Smooth muscle cell (in vitro differentiated cells): ENCODE results near the gene CAMK2A. TPM values are rescaled to one million over a fixed set of nuclear protein-coding genes. Genes with fewer than 3 reads are reported as not detected.
A peak's percentile ranks its signal among the peaks of the same experiment; 100 is the strongest.

Experiments
- DNase-seq: peaks from one replicate; lab custom pipeline; 2025; ENCODE audit not compliant: unreplicated experiment; lab: John Stamatoyannopoulos, UW
- H2AFZ ChIP-seq: fragments of 200-600 bp; sonication (generic); 2 replicates; pipeline ENCODE4 v1.6.0; 2016; ENCODE audit warnings: antibody characterized with exemption, low read depth, mild to moderate bottlenecking
- H3F3A ChIP-seq: fragments of 200-600 bp; sonication (generic); 2 replicates; pipeline ENCODE4 v1.6.0; 2017; ENCODE audit warnings: antibody characterized with exemption, low read depth
- H3K27ac ChIP-seq: fragments of 200-600 bp; sonication (generic); 2 replicates; pipeline ENCODE4 v1.5.1; 2016; ENCODE audit warnings: low read depth, mild to moderate bottlenecking
- H3K27me3 ChIP-seq: fragments of 200-600 bp; sonication (generic); 2 replicates; pipeline ENCODE4 v1.6.1; 2016; ENCODE audit warnings: low read depth, mild to moderate bottlenecking
- H3K36me3 ChIP-seq: fragments of 200-600 bp; sonication (generic); 2 replicates; pipeline ENCODE4 v1.5.1; 2016; ENCODE audit warnings: low read depth
- H3K4me1 ChIP-seq: fragments of 200-600 bp; sonication (generic); 2 replicates; pipeline ENCODE4 v1.5.1; 2016; ENCODE audit warnings: low read depth
- H3K4me2 ChIP-seq: fragments of 200-600 bp; sonication (generic); 2 replicates; pipeline ENCODE4 v1.6.0; 2016; ENCODE audit warnings: mild to moderate bottlenecking
- H3K4me3 ChIP-seq: fragments of 200-600 bp; sonication (generic); 2 replicates; pipeline ENCODE4 v1.5.1; 2016; ENCODE audit warnings: mild to moderate bottlenecking
- H3K79me2 ChIP-seq: fragments of 200-600 bp; sonication (generic); 2 replicates; pipeline ENCODE4 v1.6.0; 2016; ENCODE audit warnings: low read depth, mild to moderate bottlenecking
- H3K9ac ChIP-seq: fragments of 200-600 bp; sonication (generic); 2 replicates; pipeline ENCODE4 v1.6.0; 2016; ENCODE audit warnings: low read depth
- H3K9me3 ChIP-seq: fragments of 200-600 bp; sonication (generic); replicated peaks from 2 replicates; pipeline ENCODE4 v1.5.1; 2016; ENCODE audit warnings: low read depth
- H4K20me1 ChIP-seq: fragments of 200-600 bp; sonication (generic); 2 replicates; pipeline ENCODE4 v1.6.0; 2016; ENCODE audit warnings: low read depth
- CTCF ChIP-seq: fragments of 200-600 bp; sonication (generic); IDR thresholded peaks from 2 replicates; pipeline ENCODE4 v1.5.1; 2017; ENCODE audit warnings: borderline replicate concordance, mild to moderate bottlenecking, antibody characterized with exemption; ENCODE audit not compliant: insufficient read depth, poor library complexity, severe bottlenecking
- whole genome bisulfite sequencing: methylation state at CpG from one replicate; pipeline ENCODE4 v1.1.7; 2016; ENCODE audit warnings: low lambda C conversion rate; 5-methylcytosine and 5-hydroxymethylcytosine counted together
- polyA plus RNA-seq: library from polyadenylated mRNA; unstranded; fragments of >200 nt; fragmentation: Nextera tagmentation; extraction: Ambion mirVana; gene quantifications from 2 replicates; pipeline ENCODE4 v1.2.1, GENCODE V29; 2016
- total RNA-seq: library from RNA; depleted of rRNA; stranded (reverse); fragments of >200 nt; gene quantifications from 2 replicates; pipeline ENCODE4 v1.2.3, GENCODE V29; 2014

Gene CAMK2A
- total and polyA plus RNA-seq, 2 experiments from 2014 or later = 0.83 to 1.6 TPM

- Histone ChIP-seq H3K79me2 (no peaks in the 10 kb centered on the region), H3F3A (no peaks in the 10 kb centered on the region), H3K36me3 (no peaks in the 10 kb centered on the region), H3K27ac (no peak overlapping the region), H3K4me3 (no peak overlapping the region), H4K20me1 (no peaks in the 10 kb centered on the region), H3K9me3 (no peaks in the 10 kb centered on the region), H2AFZ (no peak overlapping the region), H3K4me1 (no peaks in the 10 kb centered on the region), H3K4me2 (peak overlapping the region; percentile 14), H3K9ac (no peak overlapping the region), H3K27me3 (no peaks in the 10 kb centered on the region)
- 75% methylated on average over 11 of the region's 11 CpGs for WGBS
- TF ChIP-seq CTCF = no peak
- DNase-seq = no peak
Measured at GRCh38 chr5:150263801-150264621, 25.6 kb downstream of the CAMK2A start.

GRCh38 chr5:150263375-150263775 is 26.2 kb downstream of the CAMK2A start:
- H3K4me2 ChIP-seq = peak overlapping the region; percentile 14
- no peaks in the 10 kb centered on the region for H3K4me1 ChIP-seq
- H3F3A ChIP-seq = no peaks in the 10 kb centered on the region
- TF ChIP-seq CTCF = no peak
- H4K20me1 ChIP-seq = no peaks in the 10 kb centered on the region
- no peaks in the 10 kb centered on the region for H3K36me3 ChIP-seq
- no peak for DNase-seq
- H3K27me3 ChIP-seq = no peaks in the 10 kb centered on the region
- H3K27ac ChIP-seq = no peak overlapping the region
- H3K4me3 ChIP-seq = no peak overlapping the region
- 77% methylated on average over 5 of the region's 5 CpGs for WGBS
- no peak overlapping the region for H3K9ac ChIP-seq
- no peaks in the 10 kb centered on the region for H3K9me3 ChIP-seq
- no peaks in the 10 kb centered on the region for H3K79me2 ChIP-seq
- H2AFZ ChIP-seq = no peak overlapping the region

DNA sequence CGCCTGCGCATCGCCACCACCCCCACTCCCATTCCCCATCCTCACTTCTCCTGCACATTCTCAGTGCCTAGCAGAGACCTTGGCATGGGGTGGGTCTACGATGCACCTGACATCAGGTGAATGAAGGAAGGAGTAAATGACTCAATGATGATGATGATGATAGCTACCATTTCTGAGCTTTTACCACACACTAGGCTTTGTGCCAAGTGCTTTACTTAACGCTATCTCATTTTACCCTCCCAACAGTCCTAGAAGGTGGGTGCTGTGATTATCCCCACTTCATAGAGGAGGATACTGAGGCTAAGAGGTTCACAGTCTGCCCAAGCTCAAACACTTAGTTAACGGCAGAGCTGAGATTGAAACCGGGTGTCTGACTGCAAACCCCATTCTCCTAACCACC is 27.1 kb downstream of the CAMK2A start:
- whole genome bisulfite sequencing = 95% methylated on average over 7 of the region's 7 CpGs

More for the DNA sequence above, 27.1 kb downstream of the CAMK2A start:
- Histone ChIP-seq H3K4me1 (no peaks in the 10 kb centered on the region), H4K20me1 (no peaks in the 10 kb centered on the region), H3K9ac (no peak overlapping the region), H3K36me3 (no peaks in the 10 kb centered on the region), H3K4me3 (no peak overlapping the region), H3K4me2 (no peak overlapping the region), H3K9me3 (no peaks in the 10 kb centered on the region), H3K27me3 (no peaks in the 10 kb centered on the region), H3K79me2 (no peaks in the 10 kb centered on the region), H3K27ac (no peak overlapping the region), H3F3A (no peaks in the 10 kb centered on the region), H2AFZ (no peak overlapping the region)
- TF ChIP-seq CTCF = no peak
- DNase-seq = no peak
